ELF-1 (cell line): ENCODE data around the gene SEZ6.
A peak's percentile ranks its signal among the peaks of the same experiment; 100 is the strongest.

Experiments used
- DNase-seq: peaks from one replicate; pipeline ENCODE4 v3.0.0-alpha.2; 2016; ENCODE audit warnings: low read depth, low spot score

The SEZ6 gene

DNA sequence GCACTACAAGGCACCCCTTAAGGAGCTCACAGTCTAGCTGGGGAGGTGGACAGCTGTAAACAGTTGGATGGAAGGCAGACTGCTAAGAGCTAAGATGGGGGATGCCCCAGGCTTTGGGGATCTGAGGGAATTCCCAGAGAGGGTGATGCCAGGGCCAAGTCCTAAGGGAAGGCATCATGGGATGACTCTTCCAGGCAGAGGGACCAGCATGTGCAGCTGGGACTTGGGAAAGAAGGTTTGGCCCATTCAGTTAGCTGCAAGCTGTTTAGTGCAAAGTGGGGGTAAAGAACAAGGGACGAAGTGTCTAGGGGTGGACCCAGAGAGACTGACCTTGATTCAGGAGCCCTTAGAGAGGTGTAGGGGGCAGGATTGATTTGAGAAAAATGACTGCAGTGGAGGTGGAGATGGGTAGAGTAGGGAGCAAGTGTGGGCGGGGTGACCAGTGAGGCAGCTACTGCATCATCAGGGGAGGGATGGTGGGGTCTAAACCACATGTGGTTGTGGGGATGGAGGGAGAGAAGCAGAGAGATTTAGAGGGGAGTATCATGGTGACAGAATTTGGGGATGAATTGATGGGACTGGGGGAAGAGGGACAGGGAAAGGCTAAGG is 27.4 kb downstream of the SEZ6 start:
- DNase-seq: no peak

GRCh38 chr17:28977659-28978355 is 28.0 kb downstream of the SEZ6 start:
- DNase-seq: no peak

DNA sequence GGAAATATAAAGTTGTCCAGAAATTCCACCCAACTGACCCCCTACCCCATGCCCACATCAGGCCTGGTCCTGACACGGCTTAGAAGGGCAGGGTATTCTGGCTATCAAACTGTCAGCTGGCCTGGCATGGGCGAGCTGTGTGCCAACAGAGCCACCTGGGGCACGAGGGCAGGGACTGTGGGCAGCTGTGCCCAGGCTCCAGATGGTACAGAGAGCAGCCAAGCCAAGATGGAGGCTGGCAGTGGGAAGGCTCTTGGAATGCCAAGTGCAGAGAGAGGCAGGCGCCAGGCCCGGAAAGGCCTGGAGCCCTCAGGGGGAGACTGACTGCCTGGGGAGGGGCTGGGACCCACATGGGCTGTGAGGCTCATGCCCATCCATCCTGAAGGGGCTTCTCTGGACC is 30.2 kb downstream of the SEZ6 start:
- no peak for DNase-seq

DNA sequence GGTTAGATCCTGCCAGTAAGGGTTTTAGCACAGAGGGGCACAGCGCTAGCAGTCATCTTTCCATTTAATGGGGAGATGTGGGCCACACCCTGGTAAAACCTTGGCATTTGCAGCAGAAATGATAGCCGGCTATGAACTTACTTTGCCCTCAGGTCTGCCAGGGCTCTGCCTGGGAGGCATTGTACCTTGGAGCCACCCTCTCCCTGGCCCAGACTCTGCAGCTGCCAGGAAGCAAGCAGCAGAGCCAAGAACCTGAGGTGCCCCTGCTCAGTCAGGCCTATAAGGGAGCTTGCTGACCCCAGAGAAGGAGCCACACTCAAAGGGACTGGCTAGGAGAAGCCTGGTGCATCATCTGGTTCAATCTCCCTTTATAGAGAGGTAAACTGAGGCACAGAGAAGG is 30.8 kb downstream of the SEZ6 start:
- DNase-seq: no peak

DNA sequence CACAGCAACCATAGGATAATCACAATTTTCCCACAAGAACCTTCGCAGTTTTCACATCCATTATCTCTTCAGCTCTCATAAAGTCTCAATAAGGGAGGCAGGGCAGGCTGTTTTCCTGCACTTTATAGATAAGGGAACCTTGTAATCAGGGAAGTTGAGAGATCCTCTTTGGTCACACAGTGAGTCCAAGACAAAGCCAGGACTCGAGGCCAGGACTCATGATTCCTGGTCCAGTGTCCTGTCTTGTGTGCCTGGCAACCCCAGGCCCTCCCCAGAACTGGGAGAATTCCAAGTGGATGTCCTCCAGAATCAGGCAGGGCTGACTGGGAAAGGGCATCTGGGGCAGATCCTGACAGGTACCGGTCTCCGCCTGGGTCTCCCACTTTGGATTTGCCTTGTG is 31.4 kb downstream of the SEZ6 start:
- DNase-seq: no peak

DNA sequence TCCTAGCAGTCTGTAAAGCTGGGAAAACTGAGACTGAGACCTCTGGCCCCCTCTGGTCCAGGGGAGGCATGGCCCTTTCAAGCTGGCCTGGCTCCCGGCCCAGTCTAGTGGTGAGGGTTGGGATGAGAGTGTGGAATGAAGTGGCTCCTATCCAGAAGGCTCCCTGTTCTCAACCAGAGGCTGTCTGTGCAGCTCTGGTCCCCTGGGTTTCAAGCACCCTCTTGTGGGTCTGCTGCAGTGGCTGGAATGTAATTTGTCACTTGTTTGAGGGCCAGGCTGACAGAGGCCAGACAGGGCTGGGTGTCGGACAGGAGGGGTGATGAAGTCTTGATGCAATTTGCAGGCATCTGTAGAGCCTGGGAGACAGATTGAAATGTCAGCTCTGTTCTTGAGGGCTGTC is 32.4 kb downstream of the SEZ6 start:
- peak; percentile 55 for DNase-seq

- no peak for DNase-seq
These were observed 33.4 kb downstream of the SEZ6 start for GRCh38 chr17:28972437-28972836.

GRCh38 chr17:28970879-28971278 is 35.0 kb downstream of the SEZ6 start:
- DNase-seq: no peak

GRCh38 chr17:28969706-28970393 is 36.0 kb downstream of the SEZ6 start:
- DNase-seq: peak; percentile 62

DNA sequence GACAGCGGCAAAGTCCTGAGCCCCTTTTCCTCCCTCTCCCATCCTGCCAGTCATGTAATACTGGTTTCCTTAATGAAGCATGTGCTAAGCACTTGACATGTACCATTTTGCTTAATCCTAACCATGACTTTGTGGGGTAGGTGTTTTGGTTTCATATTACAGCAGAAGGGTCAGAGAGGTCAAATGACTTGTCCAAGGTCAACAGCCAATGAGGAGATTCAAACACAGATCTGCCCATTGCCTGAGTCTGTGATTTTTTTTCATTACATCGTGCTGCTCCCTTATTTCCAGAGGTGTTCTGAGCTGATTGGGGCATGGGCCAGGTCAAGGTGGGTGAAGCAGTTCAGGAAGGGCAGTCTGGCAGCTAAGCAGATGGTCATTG is 36.9 kb downstream of the SEZ6 start:
- no peak for DNase-seq

DNA sequence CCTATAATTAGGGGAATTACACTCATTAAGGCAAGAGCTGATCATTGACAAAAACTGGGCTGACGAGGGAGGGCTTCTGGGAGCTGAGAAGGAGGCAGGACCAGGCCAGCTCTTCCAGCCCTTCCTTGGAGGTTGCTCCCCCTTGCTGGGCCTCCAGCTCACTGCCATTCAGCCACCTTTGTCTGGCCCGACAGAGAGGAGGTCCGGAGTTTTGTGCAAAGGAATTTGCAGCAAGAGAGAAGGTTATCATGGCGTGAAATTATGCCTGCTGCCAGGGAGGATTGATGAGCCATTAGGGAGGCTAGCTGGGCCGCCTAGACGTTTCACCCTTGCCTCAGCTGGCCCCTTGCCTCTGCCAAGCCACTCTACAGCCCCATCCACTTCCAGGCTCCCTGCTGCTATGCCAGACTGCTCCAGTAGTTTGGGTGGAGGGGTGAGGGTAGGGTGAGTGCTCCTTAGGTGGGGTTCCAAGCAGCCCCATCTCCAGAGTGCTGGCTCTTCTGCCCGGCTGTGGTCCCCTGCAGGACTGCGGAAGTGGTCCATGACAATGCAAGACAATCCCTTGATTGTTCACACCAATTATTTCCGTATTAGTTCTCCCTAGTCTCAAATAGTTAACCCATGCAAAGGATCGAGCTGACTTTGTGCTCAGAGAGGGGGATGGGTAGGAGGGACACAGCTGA is 37.5 kb downstream of the SEZ6 start:
- peak; percentile 67 for DNase-seq

DNA sequence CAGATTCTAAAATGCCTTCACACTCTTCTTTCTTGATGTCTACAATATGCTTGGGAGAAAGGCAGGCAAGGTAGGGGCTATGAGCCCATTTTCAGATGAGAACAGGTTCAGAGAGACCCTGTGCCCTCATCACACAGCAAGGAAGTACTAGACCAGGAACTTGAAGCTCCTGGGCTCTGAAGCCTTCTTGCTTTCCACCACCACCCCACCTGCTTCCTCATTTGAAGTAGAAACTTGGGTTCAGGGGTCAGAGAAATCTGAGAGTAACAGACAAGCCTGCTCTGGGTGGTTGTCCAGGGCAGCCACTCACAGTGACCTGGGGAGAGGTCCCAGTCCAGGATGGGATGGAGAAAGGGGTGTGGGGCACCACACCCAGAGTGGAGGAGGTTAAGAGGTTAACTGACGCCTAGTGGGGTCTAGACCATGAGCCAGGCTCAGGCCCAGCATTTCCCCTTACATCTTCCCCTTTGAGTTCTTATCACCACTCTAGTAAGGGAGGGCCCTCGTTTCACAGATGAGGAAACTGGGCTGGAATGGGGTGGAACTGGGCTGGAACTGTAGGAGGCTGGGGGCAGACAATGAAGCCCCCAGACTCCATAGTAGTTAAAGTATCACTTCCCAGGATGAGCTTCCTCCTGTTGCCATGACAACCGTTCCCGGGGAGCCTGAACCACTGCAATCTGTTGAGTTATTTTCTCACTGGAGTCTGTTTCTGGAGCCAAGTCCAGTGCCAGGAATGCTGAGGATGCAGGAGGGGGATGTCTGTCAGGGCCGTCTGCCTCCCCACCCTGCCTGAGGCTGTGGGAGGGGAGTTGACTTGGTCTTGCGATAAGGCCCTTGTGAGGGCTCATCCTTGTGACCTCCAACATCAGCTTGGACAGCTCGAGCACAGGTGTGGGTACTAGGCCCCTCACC is 38.4 kb downstream of the SEZ6 start:
- peak; percentile 79 for DNase-seq

- no peak for DNase-seq
These were observed 42.0 kb downstream of the SEZ6 start for GRCh38 chr17:28963841-28964240.

GRCh38 chr17:28963055-28963611 is 42.7 kb downstream of the SEZ6 start:
- no peak for DNase-seq

DNA sequence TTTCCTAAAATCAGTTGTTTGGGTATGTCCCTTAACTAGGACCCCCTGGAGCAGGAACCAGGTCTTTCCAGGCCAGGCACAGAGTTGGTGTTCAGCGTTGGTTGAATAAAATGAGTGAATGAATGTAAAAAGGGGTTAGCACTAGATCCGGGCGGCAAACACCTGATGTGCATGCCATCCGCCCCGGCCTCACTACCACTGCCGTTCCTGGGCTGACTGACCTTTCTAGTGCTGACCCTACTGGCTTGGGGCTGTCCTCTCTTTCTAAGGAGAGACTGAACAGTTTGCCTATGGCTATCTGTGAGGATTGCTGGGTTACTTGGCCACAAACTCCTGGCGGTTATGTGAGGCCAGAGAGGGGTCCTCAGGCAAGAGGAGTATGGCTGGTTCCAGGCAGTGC is 44.4 kb downstream of the SEZ6 start:
- DNase-seq: no peak

- DNase-seq: no peak
These were observed 45.4 kb downstream of the SEZ6 start for GRCh38 chr17:28960256-28961061.

- DNase-seq: no peak
These were observed 46.4 kb downstream of the SEZ6 start for GRCh38 chr17:28959471-28959871.

- DNase-seq: no peak
These were observed 46.9 kb downstream of the SEZ6 start for GRCh38 chr17:28958820-28959455.

DNA sequence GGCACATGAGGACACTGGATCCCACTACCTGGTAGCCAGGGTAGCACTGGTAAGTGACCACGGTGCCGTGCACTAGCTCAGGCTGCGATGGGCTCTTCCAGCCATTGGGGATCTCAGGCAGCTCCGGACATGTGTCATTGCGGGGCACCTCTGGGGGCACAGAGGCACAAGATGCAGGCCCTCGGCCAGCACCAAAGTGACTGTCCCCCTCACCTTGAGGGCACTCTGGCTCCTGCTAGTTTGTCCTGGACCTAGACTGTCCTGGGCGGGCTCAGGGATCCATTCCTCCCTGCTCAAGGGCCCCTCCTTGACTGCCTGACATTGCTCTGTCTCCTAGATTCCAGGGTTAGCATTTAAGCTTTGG is 47.9 kb downstream of the SEZ6 start:
- no peak for DNase-seq
